Left colon (tissue), 2 donors: ENCODE measurements around the gene AK2. TPM values are rescaled to one million over a fixed set of nuclear protein-coding genes. Genes with fewer than 3 reads are reported as not detected.
"Not testable (repeated sequence)": the region's sequence is repeated elsewhere in the genome, so short reads cannot be mapped to it uniquely, and the experiment has no call there.

ENCODE experiments used
- ATAC-seq: fragments of 200-7000 bp; cut with Tn5 transposase; one replicate; pipeline ENCODE4 v1.9.1; 2020; ENCODE audit warnings: mild to moderate bottlenecking, moderate library complexity
- DNase-seq, 2 donors: peaks; one replicate each; pipeline ENCODE4 v3.0.0-alpha.2; 2020
- intact Hi-C, 2 donors: fragments of 100-400 bp; cut with DNase I in 1 of 2; cut with micrococcal nuclease in 1 of 2; formaldehyde crosslinking; loops; one replicate each; pipeline versions ENCODE4 v1.11.2 to v1.14.0; 2022; cut with DNase I, micrococcal nuclease
- total RNA-seq, 2 donors: library from RNA; stranded (reverse); fragmentation: NEBNext Ultra II Directional; extraction: Animal tissue kit (Norgen Biotek cat#: 25700); gene quantifications; one replicate each; pipeline ENCODE4 v1.2.1, GENCODE V29; 2021
- donor health status: DM: no; HTN: no; CAD: no.
- donor health status: DM: yes; HTN: yes; CAD: no.

Gene AK2
- total RNA-seq, 2 donors from 2014 or later = 173 to 222 TPM

DNA sequence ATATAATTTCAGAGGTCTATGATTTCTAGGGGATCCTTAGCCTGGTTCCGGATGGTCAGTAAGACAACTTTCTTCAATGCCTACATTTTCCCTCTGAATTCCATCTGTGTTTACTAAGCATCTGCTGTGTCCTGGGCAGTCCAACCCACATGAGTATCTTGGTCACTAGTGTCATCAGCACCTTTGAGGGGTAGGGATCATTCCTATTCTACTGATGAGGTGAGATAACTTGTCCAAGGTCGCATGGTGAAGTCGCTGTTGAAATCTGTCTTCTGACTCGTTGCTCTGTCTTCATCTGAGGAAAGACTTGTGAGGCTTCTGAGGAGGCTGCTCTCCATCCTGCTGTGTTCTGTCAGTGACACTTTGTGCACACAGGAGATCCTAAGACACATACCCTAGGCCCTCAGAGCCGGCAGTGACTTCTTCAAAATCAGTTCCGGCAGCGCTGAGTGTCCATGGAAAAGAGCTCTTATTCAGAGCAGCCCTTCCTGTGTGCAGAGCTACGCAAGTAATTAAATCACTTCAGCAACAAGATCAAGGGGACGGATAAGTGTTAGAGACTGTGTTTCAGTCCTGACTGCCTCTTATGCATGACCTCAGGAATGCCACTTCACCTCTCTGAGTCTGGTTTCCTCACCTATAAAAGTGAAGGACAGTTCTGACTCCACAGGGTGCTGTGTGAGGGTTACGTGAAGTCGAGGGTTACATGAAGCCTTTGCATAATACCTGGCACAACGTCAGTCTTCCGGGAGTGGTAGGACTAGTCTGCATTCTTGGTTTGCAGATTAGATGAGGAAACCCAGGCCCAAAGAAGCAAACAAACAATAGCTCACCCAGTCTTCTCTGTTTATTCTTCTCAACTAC is 28.4 kb downstream of the AK2 start:
- DNase-seq = no peak
- ATAC-seq = peak; percentile 44
- intact Hi-C loops = no loop called here

DNA sequence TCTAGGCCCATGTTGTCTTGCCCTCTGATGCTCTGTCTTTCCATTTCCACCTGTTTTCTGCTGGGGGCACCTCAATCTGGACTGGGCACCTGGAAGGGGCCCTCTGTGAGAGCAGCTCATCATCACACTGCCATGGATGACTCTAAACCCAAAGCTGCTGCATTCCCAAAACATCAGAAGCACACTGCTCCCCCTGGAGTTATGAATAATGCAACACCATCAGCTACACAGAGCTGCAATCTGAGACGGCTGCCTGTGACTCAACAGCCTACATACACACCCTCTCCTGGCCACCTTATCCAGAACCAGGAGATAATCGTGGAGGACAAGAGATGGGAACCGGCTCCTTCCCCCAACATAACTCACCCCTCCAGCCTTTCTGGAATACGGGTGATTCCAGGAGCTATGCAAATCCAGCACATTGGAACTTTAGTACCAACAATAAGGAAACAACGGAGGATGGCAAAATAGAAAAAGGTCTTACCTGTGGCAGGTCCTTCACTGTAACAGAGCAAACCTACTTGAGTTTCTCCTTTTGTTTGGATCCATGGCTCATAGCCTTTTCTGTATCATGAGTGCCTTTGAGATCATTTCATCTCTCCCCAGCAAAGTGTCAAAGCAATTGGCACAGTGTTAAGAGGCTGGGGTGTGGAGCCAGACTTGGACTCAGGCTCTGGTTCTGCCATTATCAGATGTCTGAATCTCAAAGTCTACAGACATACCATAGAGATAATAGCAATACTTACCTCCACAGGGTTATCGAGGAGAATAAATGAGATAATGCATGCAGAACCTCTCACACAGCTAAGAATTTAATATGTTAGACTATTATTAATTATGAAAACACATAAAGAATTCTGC is 29.3 kb downstream of the AK2 start:
- intact Hi-C loops = no loop called here
- ATAC-seq (peak; percentile 78), DNase-seq (peak; percentile 26 to 46)

DNA sequence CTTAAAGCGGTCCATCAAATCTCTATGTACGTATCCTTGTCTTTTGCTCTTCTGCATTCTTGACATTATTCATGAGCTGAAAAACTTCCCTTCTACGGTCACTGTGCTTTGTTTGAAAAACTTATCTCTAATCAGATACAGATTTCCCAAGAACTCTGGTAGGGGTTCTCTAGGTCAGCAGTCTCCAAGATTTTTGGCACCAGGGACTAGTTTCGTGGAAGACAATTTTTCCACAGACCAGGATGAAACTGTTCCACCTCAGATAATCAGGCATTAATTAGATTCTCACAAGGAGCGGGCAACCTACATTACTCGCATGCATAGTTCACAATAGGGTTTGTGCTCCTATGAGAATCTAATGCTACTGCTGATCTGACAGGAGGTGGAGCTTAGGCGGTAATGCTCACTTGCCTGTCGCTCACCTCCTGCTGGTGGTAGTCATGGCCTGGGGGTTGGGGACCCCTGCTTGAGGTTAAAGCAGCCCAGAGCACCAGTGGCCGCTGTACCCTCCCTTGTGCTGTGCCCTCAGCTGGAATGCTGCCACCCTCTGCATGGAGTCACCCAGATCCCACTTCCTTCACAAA is 30.8 kb downstream of the AK2 start:
- ATAC-seq (no peak), DNase-seq (no peak)
- intact Hi-C loops = no loop called here

DNA sequence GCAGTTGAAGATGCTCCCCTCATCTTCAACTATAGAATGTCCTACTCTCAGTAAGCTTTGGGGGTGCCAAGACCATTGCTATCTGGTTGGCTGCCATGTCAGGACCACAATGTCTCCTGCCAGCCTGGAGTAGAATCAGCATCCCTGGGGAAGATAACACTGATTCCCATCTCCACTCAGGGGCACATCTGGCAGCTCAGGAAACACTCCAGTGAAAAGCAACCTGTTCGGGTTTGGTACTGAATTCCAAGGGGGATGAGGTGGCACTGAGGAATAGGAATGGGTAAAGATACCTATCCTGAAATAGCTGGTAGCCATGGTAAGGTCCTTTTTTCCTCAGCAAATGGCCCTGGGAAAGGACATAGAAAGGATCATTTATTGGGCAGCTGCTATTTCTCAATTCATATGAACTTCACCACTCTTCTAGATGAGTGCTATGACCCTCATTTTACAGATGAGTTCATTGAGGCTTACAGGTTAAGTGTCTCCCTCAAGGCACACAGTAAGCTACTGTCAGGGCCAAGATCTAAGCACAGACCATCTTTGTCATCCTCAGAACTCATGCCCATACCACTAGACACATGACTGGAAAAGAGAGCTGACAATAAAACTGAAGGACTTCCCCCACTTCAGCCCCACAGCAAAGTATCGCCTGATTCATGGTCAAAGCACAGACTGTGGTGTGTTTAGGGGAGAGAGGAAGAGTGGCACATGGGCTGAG is 31.4 kb downstream of the AK2 start:
- intact Hi-C loops = no loop called here
- ATAC-seq = no peak
- DNase-seq = no peak

DNA sequence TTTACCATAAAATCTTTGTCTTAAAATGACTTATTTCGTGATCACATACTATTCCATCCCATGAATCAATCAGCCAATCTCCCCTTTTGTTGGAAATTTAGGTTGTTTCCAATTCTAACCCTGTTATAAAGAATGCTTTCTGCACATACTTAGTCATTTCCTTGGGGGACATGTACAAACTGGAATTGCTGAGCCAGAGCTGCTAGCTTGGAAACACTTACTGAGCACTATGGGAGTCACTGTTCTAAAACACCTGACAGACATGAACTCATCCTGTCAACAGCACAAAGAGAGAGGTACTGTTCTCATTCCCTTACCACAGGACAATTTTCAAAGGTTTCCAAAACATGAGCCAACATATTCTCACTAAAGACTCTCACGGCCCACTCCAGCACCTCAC is 32.1 kb downstream of the AK2 start:
- ATAC-seq (no peak), DNase-seq (no peak)
- intact Hi-C loops = no loop called here

DNA sequence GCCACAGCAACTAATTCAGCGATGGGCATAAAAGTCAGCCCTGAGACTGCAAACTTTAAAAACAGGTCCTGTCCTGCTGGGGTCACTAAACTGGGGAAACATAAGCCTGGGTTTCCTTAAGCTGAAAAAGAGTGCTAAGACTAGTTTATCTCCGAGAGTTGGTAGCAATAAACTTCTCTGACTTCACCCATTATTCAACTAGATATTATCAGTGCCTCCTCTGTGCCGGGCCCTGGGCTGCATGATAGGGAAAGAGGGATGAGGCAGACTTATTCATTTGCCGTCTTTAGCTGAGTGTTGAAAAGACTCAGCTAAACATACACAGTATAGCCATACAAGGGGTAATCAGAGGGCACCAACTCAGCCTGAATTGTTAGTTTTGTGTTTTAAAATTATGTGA is 33.0 kb downstream of the AK2 start:
- ATAC-seq (no peak), DNase-seq (no peak)
- intact Hi-C loops = no loop called here

DNA sequence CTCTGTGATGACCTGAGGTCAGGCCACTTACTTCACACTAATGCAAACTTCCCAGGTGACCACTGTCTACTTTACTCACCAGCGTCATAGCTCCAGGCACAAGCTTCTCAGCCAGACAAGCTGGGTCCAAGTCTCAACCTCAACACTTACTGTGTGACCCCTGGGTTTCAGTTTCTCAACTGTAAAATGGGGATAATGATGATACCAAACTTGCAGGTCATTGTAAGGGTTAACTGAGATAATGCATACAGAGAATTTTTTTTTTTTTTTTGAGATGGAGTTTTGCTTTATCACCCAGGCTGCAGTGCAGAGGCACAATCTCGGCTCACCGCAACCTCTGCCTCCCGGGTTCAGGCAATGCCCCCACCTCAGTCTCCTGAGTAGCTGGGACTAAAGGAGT is 34.7 kb downstream of the AK2 start:
- intact Hi-C loops = no loop called here
- DNase-seq (no peak), ATAC-seq (no peak)

DNA sequence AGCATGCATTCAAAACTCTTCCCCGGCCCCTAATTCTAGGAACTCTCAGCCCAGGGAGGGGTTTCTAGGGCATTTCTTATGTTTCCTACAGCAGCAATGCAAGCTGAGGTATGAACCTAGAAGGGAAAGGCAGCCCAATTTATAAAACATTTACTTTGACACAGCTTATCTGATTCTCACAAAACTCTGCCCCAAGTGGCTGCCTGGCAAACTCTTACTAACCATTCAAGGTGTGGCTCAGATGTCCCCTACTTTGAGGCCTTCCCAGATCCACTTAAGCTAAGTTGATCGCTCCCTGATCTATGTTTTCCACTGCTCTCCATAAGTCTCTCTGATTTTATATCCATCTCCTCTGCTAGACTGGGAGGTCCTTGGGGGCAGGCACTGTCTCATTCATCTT is 35.4 kb downstream of the AK2 start:
- DNase-seq (no peak), ATAC-seq (peak; percentile 38)
- intact Hi-C loops = no loop called here

DNA sequence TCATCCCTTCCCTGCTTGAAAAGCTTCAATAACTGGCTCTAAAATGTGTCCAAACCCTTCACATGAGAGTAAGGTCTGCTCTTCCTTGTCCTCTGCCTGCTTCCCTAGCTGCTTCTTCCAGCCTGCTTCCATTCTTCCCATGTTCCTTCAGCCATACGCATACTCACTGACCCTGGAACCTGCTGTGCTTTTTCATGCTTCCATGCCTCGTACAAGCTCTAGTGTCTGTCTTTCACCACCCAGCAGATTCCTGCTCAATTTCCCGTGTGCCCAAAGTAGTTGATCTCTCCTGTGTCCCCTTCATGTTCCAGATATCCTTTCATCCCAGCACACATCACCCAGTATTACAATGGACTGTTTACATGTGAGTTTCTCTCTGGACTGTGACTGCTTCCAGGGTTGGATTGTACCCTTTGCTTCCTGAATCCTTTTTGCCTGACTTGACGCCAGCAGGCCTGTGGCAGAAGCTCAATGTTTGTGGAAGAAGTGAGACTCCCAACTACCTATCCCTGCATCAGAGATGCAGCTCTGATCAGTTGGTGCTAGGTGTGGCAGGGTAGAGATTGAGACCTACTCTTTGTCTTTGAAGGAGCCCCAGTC is 36.2 kb downstream of the AK2 start:
- no peak for ATAC-seq
- intact Hi-C loops = no loop called here
- no peak for DNase-seq

DNA sequence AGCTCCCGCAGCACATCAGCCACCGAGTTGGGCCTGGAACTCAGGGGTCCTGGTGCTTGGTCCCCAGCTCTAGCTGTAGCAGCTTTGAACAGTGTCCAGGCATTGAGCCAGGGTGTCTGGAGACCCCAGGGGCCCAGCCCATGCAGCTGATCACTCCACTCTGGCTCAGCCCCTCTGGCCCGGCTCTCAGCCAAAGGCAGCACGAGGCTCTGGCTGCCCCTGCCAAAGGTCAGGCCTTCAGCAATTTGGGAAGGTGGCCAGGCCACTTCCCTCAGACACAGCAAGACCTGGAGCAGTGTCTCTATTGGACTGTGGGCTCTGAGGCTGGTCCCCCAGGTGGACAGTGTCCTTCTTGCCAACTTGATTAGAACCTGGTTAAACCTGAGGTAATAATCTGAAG is 37.7 kb downstream of the AK2 start:
- DNase-seq (no peak), ATAC-seq (no peak)
- intact Hi-C loops = no loop called here

DNA sequence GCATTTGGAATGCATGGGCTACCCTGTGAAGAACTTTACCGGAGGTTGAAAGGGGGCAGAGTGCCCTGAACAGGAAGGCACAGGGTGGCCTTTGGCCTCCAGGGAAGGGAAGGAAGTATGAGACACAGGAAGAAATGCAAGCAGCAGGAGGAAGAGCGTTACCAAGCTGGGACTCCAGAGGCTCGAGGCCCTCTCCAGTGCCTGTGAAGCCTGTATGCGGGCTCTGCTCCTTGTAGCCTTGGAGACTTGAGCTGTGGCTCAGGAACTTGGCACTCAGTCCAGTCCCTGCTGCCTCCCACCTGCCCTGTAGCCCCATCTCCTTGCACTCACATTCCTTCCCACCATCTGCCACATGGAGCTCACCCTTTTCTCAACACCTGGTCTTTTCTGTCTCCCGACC is 38.6 kb downstream of the AK2 start:
- intact Hi-C loops = no loop called here
- no peak for ATAC-seq
- DNase-seq = no peak

DNA sequence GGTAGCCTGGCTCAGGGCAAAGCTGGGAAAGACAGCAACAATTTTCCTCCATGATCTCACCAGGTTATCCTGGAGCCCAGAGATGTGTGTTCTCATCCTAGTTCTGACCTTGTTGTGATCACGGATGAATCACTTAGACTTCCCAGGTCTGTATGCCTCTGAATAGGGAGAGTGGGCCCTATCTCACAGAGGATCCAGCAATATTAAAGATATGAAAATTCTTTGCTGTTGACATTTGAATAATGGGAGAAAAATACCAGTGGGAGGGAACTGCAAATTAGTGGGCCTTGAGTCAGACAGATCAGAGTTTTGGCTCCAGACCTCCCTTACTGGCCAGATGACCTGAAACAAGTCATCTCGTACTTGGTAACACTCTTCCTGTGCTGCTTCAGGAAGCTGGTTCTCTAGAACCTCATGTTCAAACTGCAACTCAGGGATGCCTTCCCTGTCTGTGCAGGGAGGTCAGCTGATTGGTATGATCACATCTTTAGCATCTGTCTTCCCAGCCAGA is 39.2 kb downstream of the AK2 start:
- no peak for ATAC-seq
- intact Hi-C loops = no loop called here
- DNase-seq = no peak

DNA sequence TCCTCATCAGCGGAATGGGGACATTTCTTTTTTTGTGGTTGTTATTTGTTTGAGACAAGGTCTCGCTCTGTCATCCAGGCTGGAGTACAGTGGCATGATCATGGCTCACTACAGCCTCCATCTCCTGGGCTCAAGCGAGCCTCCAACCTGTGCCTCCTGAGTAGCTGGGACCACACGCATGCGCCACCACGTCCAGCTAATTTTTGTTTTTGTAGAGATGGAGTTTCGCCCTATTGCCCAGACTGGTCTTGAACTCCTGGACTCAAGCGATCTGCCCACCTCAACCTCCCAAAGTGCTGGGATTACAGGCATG is 43.4 kb downstream of the AK2 start:
- intact Hi-C loops, ATAC-seq, DNase-seq: not testable (repeated sequence)

DNA sequence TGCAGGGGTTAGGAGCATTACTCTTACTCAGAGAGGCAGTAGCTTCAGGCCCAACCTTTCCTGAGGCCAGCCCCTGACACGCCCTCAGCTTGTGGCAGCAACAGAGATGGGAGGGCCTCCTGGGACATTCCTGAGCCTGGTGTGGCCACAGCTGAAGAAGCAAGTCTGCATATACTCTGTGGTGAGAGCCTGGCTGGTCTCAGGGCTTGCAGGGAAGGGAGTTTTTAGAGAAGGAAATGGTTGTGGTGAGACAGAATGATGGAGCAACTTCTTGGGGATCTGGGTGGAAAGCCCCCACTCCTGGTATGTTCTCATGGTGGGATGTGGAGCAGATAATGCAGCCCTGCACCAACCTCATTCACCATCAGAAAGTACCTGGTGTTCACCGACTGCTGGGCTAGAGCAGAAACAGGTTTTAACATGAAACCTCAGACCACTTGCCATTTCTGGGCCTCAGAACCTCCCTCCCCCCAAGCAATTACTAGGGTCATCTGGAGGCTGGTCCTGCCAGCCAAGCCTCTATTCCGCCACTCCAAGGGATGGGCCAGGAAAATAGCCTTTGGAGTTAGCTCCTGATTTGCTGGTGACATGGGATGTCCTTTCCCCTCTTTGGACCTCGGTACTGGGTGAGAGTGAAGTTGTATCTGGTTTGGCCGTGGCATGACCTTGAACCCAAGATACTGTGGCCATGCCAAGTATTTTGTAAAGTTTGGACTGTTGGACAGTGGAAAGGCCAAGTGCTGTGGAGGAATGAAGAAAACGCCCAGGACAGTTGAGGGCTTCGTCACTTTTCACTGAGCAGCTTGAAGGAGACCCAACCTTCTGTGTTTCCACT is 44.0 kb downstream of the AK2 start:
- intact Hi-C loops = no loop called here
- peak; percentile 82 to 93 for DNase-seq
- peak; percentile 98 for ATAC-seq

DNA sequence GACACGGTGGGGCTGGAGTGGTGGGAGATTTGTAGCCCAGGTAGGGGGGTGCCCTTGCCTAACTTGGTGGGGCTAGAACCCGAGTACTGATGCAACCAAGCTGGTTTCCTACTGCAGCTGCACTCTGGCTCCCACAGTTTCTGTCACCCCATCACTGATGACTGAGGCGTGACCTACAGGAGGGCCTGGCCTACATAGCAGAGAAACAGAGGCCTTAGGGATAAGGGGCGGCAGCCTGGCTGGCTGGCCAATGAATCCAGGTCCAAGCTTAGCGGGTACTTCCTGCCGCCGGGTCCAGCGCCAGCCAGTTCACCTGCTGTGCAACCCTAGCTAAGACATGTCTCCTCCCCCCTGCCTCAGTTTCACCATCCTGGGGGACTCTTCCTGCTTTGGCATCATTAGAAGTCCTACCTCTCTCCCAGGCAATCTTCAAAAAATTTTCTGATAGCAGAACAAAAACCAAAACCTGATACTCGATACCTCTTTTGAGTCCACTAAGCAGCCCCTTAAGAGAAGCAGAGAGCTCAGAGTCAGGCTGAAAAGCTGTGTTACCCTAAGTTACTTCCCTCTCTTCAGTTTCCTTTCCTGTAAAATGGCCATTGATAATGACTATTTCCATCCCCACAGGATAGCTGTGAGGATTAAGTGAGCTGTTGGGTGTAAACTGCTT is 44.7 kb downstream of the AK2 start:
- intact Hi-C loops = no loop called here
- DNase-seq = peak in 1 of 2 donors; percentile 36
- peak; percentile 9 for ATAC-seq

DNA sequence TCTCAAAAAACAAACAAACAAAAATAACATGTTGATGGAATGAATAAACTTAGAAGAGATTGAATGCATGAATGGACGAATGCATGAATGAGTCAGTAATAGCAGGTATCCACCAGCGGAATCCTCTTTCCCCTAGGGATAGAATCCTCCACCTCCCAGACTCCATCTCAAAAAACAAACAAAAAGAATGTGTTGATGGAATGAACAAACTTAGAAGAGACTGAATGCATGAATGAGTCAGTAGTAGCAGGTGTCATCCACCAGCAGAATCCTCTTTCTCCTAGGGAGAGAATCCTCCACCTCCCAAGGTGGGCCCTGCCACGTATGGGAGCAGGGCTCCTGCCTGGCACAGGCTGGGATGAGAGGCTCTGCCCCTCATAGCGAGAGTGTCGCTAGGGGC is 45.3 kb downstream of the AK2 start:
- ATAC-seq (no peak), DNase-seq (no peak)
- intact Hi-C loops = no loop called here

DNA sequence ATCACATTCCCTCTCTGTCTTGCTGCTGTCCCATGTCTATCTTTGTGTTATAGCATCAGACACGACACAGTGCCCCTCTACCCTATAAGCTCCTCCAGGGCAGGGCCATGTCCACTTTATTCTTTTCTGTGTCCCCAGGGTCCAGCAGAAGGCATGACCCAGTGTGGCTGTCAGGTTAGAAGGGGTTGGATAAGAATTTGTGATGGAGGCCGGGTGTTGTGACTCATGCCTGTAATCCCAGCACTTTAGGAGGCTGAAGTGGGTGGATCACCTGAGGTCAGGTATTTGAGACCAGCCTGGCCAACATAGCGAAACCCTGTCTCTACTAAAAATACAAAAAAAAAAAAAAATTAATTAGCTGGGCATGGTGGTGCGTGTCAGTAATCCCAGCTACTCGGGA is 45.8 kb downstream of the AK2 start:
- DNase-seq (no peak), ATAC-seq (no peak)
- intact Hi-C loops = no loop called here
